CD8-positive, alpha-beta memory T cell (primary cell): ENCODE results near the gene CBFA2T3. TPM values are rescaled to one million over a fixed set of nuclear protein-coding genes. Genes with fewer than 3 reads are reported as not detected.

Source experiments
- CTCF ChIA-PET: fragments of 350-600 bp; sonication (Branson Sonifier 250); formaldehyde crosslinking; loops from one replicate; lab custom pipeline; 2021; ENCODE audit warnings: antibody characterized with exemption; lab: Charles Lee
- POLR2A ChIA-PET: fragments of 350-600 bp; sonication (Branson Sonifier 250); formaldehyde crosslinking; loops from one replicate; lab custom pipeline; 2021; ENCODE audit warnings: antibody characterized with exemption; lab: Charles Lee
- DNase-seq, 5 donors: peaks; one replicate each; pipeline versions ENCODE4 v3.0.0 to v3.0.0-alpha.2; 2020 to 2022; ENCODE audit warnings: mixed read lengths in 1 of 5
- H3K27ac ChIP-seq: one replicate; pipeline ENCODE4 v1.7.0; 2013; ENCODE audit warnings: low read depth, mild to moderate bottlenecking, low read length, moderate library complexity
- H3K27me3 ChIP-seq: 2 replicates; pipeline ENCODE4 v1.7.0; 2013; ENCODE audit warnings: low read length, mild to moderate bottlenecking; ENCODE audit not compliant: insufficient read depth, poor library complexity, severe bottlenecking
- H3K36me3 ChIP-seq: 2 replicates; pipeline ENCODE4 v1.7.0; 2013; ENCODE audit warnings: mild to moderate bottlenecking, low read length, moderate library complexity; ENCODE audit not compliant: insufficient read depth
- H3K4me1 ChIP-seq: 2 replicates; pipeline ENCODE4 v1.7.0; 2013; ENCODE audit warnings: mild to moderate bottlenecking, low read length, moderate library complexity; ENCODE audit not compliant: insufficient read depth
- H3K4me3 ChIP-seq: 2 replicates; pipeline ENCODE4 v1.7.0; 2013; ENCODE audit warnings: mild to moderate bottlenecking, low read length
- H3K9me3 ChIP-seq: 2 replicates; pipeline ENCODE4 v1.7.0; 2013; ENCODE audit warnings: mild to moderate bottlenecking, low read length
- H3K27ac Mint-ChIP-seq, 8 donors: one replicate each; pipeline ENCODE4 v1.8.0; 2020 to 2021; ENCODE audit warnings: mixed read lengths in 8 of 8, mild to moderate bottlenecking in 6 of 8, inconsistent platforms in 3 of 8, moderate library complexity in 3 of 8
- H3K27me3 Mint-ChIP-seq, 2 donors: one replicate each; pipeline ENCODE4 v1.8.0; 2020 to 2021; ENCODE audit warnings: mixed read lengths in 2 of 2, mild to moderate bottlenecking in 1 of 2, moderate library complexity in 1 of 2
- H3K36me3 Mint-ChIP-seq, 3 donors: one replicate each; pipeline ENCODE4 v1.8.0; 2020 to 2021; ENCODE audit warnings: mixed read lengths in 3 of 3, inconsistent platforms in 1 of 3, mild to moderate bottlenecking in 1 of 3
- H3K4me1 Mint-ChIP-seq, 3 donors: one replicate each; pipeline ENCODE4 v1.8.0; 2020 to 2021; ENCODE audit warnings: mixed read lengths in 3 of 3, inconsistent platforms in 1 of 3, mild to moderate bottlenecking in 1 of 3
- H3K4me3 Mint-ChIP-seq, 7 donors: one replicate each; pipeline ENCODE4 v1.8.0; 2020 to 2021; ENCODE audit warnings: mixed read lengths in 7 of 7, mild to moderate bottlenecking in 6 of 7, moderate library complexity in 4 of 7, inconsistent platforms in 2 of 7
- H3K9me3 Mint-ChIP-seq, 5 donors: one replicate each; pipeline ENCODE4 v1.8.0; 2020 to 2022; ENCODE audit warnings: mixed read lengths in 5 of 5, mild to moderate bottlenecking in 3 of 5, moderate library complexity in 2 of 5, inconsistent platforms in 1 of 5
- polyA plus RNA-seq: library from polyadenylated mRNA; unstranded; fragments of 300-500 nt; fragmentation: Illumina TruSeq; gene quantifications from one replicate; pipeline ENCODE4 v1.2.3, GENCODE V29; 2021
- total RNA-seq, 2 experiments: library from RNA; stranded (reverse); gene quantifications; one replicate each; pipeline ENCODE4 v1.2.3, GENCODE V29; 2021

CBFA2T3 gene
- total and polyA plus RNA-seq, 3 experiments from 2014 or later = 0.22 TPM; not detected in 2

DNA sequence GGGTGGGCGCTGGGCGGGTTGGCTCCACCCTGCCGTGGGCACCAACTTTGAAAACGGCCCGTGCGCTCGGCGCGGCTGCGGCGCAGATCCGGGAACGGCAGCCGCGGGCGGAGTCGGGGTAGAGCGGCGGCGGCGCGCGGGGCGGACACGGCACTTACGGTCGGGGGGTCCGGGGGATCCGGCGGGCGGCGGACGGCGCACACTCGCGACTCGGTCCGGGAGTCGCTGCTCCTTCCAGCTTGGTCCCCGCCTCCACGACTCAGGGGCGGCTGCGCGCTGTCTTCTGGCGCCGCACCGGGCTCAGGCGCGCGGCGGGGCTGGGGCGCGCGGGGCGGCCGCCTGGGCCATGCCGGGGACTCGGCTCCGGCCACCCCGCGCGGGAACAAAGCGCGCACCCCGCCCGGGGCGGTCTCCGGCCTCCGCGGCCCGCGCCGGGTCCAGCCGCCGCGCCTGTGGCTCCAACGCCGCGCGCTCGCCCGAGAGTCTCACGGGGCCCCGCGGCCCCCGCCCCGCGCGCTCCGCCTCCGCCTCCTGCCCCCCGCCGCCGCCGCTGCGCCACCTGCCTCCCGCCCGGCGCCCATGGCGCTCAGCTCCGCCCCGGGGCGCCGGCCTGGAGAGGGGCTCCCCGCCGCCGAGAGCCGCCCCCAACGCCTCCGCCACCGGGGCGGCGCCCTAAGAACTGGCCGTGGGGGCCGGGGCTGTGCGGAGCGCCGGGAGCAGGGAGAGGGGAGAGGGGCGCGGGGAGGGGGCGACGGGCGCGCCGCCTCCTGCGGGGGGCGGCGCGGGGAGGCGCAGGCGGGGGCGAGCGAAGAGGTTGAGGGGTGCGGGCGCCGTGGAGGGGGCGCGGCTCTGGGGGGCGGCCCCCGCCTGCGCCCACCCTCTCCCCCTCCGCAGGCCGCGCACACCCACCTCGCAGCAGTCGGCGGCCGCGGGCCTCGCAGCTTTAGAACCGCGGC lies 35.9 kb downstream of the CBFA2T3 start:
- Mint-ChIP-seq H3K27me3 (peaks cover 33 to 53% of the 10 kb centered on the region in 2 donors), H3K27ac (no peak overlapping the region), H3K4me3 (no peak overlapping the region), H3K9me3 (no peaks in the 10 kb centered on the region), H3K36me3 (no peaks in the 10 kb centered on the region), H3K4me1 (peaks cover 8 to 16% (median 9%) of the 10 kb centered on the region in 3 donors)
- POLR2A ChIA-PET = interaction anchor here (1.0 kb wide), 1 partner anchor 277 kb away, joined by 3 read pairs; the partner anchor contains the start of gene ZNF778
- Histone ChIP-seq H3K4me3 (no peak overlapping the region), H3K27ac (no peak overlapping the region), H3K36me3 (no peaks in the 10 kb centered on the region), H3K9me3 (no peaks in the 10 kb centered on the region), H3K27me3 (peaks cover 40% of the 10 kb centered on the region), H3K4me1 (peaks cover 3% of the 10 kb centered on the region)
- CTCF ChIA-PET = interaction anchor here (1.4 kb wide), 1 partner anchor 276 kb away, joined by 3 read pairs; the partner anchor contains the start of gene ZNF778
- DNase-seq = no peak

DNA sequence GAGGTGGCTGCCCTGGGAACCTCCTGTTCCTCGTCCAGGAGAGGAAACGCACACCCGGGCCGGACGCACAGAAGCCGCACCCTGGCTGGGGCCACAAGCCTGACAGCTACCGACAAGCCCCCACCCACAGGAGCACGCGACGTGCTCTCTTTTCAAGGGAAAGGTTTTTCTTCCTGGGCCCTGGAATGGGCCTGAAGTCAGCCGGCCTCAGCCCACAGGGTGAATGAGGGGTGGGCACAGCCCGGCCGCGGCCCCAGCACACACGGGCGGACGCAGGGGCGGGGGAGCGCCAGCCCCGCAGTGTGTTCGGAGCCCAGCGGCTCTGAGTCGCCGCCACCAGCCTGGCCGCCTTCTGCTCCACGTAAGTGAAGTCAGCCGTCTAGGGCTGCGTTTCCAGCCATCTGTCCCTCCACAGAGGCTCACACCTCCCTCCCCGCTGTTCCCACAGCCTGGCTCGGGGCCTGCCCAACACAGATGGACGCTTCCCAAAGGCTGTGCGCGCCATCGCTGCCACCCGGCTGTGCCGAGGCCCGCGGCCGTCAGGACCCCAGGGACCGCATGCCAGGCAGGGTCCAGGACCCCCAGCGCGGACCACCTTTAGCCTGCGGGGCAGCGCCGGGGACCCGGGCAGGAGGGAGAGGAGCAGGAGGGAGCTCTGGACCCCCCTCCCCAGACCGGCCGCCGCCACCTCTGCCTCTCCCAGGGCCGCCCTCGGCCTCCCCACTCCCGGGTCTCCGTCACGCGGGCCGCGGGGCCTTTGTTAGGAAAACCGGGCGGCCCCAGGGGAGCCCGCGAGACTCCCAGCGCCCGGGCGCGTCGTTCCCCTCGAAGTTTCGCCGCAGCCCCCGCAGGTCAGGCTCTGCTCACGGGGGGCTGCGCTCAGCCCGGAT lies 36.8 kb downstream of the CBFA2T3 start:
- no peak overlapping the region for H3K27ac ChIP-seq
- Mint-ChIP-seq H3K4me1 (peaks cover 8 to 16% (median 9%) of the 10 kb centered on the region in 3 donors), H3K27me3 (peaks cover 33 to 47% of the 10 kb centered on the region in 2 donors), H3K4me3 (peak overlapping the region in 4 of 7 donors; percentile 31 to 66 (median 58)), H3K9me3 (no peaks in the 10 kb centered on the region), H3K27ac (no peak overlapping the region), H3K36me3 (no peaks in the 10 kb centered on the region)
- DNase-seq = no peak
- H3K9me3 ChIP-seq = no peaks in the 10 kb centered on the region
- H3K4me1 ChIP-seq = peaks cover 3% of the 10 kb centered on the region
- CTCF ChIA-PET = interaction anchor here (1.4 kb wide), 1 partner anchor 277 kb away, joined by 3 read pairs; the partner anchor contains the start of gene ZNF778
- peaks cover 48% of the 10 kb centered on the region for H3K27me3 ChIP-seq
- H3K36me3 ChIP-seq = no peaks in the 10 kb centered on the region
- H3K4me3 ChIP-seq = no peak overlapping the region
- POLR2A ChIA-PET = interaction anchor here (1.0 kb wide), 1 partner anchor 278 kb away, joined by 3 read pairs; the partner anchor contains the start of gene ZNF778

DNA sequence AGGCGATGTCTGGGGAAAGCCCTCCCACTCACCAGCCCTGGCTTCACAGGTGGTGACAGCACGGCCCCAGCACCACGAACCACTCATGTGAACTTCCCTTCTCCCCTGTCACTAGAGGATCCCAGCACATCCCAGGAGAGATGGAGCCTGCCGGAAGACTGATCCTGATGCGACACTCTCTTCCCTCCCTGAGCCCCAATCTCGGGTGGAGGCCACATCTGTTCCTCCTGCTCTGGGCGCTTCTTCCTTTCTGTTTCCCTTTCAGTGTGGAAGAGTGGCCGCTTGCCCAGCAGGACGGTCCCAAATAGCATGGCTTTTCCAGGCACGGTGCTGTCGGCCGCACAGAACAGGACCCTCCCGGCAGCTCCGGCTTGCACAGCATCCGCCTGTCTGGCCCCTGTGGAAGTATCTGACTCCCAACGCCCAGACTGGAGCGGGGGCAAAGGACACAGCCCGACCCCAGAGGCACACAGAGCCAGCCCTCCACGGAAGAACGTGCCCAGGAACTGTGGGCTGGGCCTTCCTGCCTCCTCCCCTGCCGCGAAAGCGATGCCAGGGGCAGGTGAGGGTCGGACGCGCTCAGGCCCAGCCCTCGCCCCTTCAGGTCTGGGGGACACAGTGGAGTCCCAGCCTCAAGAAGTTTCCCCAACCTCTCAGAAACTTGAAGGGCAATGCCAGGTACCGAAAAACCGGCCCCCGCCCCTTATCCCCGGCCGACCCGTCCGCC lies 37.6 kb downstream of the CBFA2T3 start:
- no peak for DNase-seq
- H3K4me3 ChIP-seq = no peak overlapping the region
- H3K36me3 Mint-ChIP-seq = no peaks in the 10 kb centered on the region
- ChIA-PET CTCF (no interaction called here), POLR2A (no interaction called here)
- peak overlapping the region; percentile 50 to 66 (median 58) for H3K4me3 Mint-ChIP-seq
- no peak overlapping the region for H3K27ac ChIP-seq
- no peaks in the 10 kb centered on the region for H3K36me3 ChIP-seq
- H3K9me3 ChIP-seq = no peaks in the 10 kb centered on the region
- H3K27me3 Mint-ChIP-seq = peaks cover 30 to 42% of the 10 kb centered on the region in 2 donors
- H3K27me3 ChIP-seq = peaks cover 48% of the 10 kb centered on the region
- H3K27ac Mint-ChIP-seq = no peak overlapping the region
- H3K4me1 ChIP-seq = peaks cover 3% of the 10 kb centered on the region
- peaks cover 8 to 16% (median 9%) of the 10 kb centered on the region in 3 donors for H3K4me1 Mint-ChIP-seq
- no peaks in the 10 kb centered on the region for H3K9me3 Mint-ChIP-seq

DNA sequence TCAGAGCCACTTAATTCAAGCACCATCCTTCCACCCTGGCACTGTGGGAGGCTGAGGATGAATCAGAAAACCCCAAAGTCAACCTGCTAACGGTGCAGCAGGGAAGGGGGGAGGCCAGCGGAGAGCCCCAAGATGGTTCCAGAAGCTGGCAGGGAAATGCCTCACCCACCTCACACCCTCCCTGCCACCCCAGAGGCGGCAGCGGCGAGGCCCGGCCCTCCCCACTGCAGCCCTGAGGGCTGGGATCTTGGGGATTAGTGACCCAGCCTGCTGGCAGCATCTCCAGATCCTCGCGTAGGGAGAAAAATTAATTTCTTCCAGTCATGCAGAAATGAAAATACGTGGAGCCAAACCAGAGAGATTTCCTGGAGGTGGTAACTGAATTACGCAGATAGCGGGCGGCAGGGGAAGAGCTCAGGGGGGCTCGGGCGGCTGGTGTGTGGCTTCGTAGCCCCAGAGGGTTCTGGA lies 38.2 kb downstream of the CBFA2T3 start:
- H3K27me3 ChIP-seq = peaks cover 48% of the 10 kb centered on the region
- no peaks in the 10 kb centered on the region for H3K9me3 ChIP-seq
- Mint-ChIP-seq H3K4me1 (peaks cover 8 to 16% (median 9%) of the 10 kb centered on the region in 3 donors), H3K9me3 (no peaks in the 10 kb centered on the region), H3K36me3 (no peaks in the 10 kb centered on the region), H3K27me3 (peaks cover 30 to 40% of the 10 kb centered on the region in 2 donors), H3K4me3 (peak overlapping the region in 6 of 7 donors; percentile 50 to 66 (median 56)), H3K27ac (no peak overlapping the region)
- H3K36me3 ChIP-seq = no peaks in the 10 kb centered on the region
- H3K4me3 ChIP-seq = no peak overlapping the region
- ChIA-PET POLR2A (no interaction called here), CTCF (no interaction called here)
- peaks cover 3% of the 10 kb centered on the region for H3K4me1 ChIP-seq
- no peak for DNase-seq
- no peak overlapping the region for H3K27ac ChIP-seq

DNA sequence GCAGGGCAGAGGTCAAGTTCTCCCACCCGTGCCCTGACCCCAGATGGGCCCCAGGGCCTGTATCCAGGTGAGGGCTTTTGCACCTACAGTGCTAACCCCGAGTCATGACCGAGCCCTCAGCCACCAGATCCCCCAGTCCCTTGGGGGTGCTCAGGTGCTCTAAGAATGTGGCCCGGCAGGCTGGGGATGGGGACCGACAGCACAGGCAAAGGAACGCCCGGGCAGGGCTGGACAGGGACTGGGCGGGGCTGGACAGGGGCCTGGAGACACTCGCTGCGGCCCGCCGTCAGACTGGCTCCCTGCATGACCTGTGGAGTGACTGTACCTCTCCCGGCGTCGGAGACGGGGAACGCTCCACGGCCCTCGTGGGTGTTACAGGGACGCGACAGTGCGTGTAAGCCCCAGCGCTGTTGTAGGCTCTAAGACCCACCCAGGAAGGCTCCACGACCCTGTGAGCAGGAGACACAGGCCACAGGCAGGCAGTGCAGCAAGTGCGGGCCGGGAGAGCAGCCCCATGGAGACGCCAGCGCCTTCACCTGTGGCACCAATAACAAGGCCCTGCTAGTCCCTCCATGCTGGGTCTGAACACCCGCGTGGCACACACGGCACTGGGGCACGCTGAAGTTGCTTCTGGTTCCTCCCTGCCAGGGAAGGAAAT lies 38.8 kb downstream of the CBFA2T3 start:
- ChIA-PET CTCF (no interaction called here), POLR2A (no interaction called here)
- peaks cover 43% of the 10 kb centered on the region for H3K27me3 ChIP-seq
- no peak overlapping the region for H3K4me3 ChIP-seq
- peaks cover 24 to 36% of the 10 kb centered on the region in 2 donors for H3K27me3 Mint-ChIP-seq
- H3K9me3 ChIP-seq = no peaks in the 10 kb centered on the region
- H3K4me3 Mint-ChIP-seq = peak overlapping the region in 2 of 7 donors; percentile 15 to 50
- H3K4me1 Mint-ChIP-seq = peaks cover 8 to 16% (median 9%) of the 10 kb centered on the region in 3 donors
- H3K36me3 Mint-ChIP-seq = no peaks in the 10 kb centered on the region
- peaks cover 3% of the 10 kb centered on the region for H3K4me1 ChIP-seq
- H3K27ac ChIP-seq = no peak overlapping the region
- H3K9me3 Mint-ChIP-seq = no peaks in the 10 kb centered on the region
- no peak for DNase-seq
- H3K27ac Mint-ChIP-seq = no peak overlapping the region
- no peaks in the 10 kb centered on the region for H3K36me3 ChIP-seq

DNA sequence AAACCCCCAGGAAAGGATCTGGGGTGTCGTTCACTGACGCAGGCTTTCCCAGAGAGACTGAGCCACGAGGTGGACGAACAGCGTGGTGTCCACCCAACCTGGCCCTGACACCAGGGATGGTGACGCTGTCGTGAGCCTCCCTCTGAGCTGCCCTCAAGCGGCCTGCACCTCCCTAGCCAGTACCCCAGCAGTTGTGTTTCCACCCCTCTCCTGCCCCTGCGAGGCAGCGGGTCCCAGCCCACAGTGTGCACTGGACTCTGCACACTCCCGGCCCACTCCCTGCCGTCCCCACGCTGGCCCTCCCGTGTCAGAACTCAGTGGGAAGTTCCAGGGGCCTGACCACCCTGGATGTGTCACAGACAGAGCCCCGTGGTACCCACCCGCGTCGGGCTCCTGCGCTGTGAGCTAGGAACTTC lies 39.8 kb downstream of the CBFA2T3 start:
- no peak overlapping the region for H3K4me3 Mint-ChIP-seq
- Histone ChIP-seq H3K27me3 (peaks cover 33% of the 10 kb centered on the region), H3K27ac (no peak overlapping the region), H3K4me3 (no peak overlapping the region), H3K9me3 (no peaks in the 10 kb centered on the region), H3K4me1 (peaks cover 3% of the 10 kb centered on the region), H3K36me3 (no peaks in the 10 kb centered on the region)
- no peak overlapping the region for H3K27ac Mint-ChIP-seq
- H3K36me3 Mint-ChIP-seq = no peaks in the 10 kb centered on the region
- peaks cover 8 to 15% (median 9%) of the 10 kb centered on the region in 3 donors for H3K4me1 Mint-ChIP-seq
- no peaks in the 10 kb centered on the region for H3K9me3 Mint-ChIP-seq
- CTCF ChIA-PET = no interaction called here
- DNase-seq = no peak
- peaks cover 19 to 28% of the 10 kb centered on the region in 2 donors for H3K27me3 Mint-ChIP-seq
- POLR2A ChIA-PET = no interaction called here
